Central memory CD8-positive, alpha-beta T cell (primary cell): ENCODE results near the gene SPATA12.

ENCODE experiments used
- ATAC-seq: fragments of 150-1000 bp; cut with Tn5 transposase; replicated peaks from 2 replicates; pipeline ENCODE4 v1.10.0; 2022; ENCODE audit warnings: mild to moderate bottlenecking, moderate FRiP score, moderate number of reproducible peaks; ENCODE audit not compliant: poor library complexity, severe bottlenecking; ENCODE audit errors: extremely low read depth
- DNase-seq, 2 donors: peaks; one replicate each; pipeline ENCODE4 v3.0.0; 2021; ENCODE audit warnings: low spot score in 2 of 2
- H3K27ac Mint-ChIP-seq: one replicate; pipeline ENCODE4 v1.8.0; 2022; ENCODE audit warnings: low read depth, mild to moderate bottlenecking, moderate library complexity, mixed read lengths
- H3K27me3 Mint-ChIP-seq: one replicate; pipeline ENCODE4 v1.8.0; 2022; ENCODE audit warnings: mixed read lengths
- H3K36me3 Mint-ChIP-seq: one replicate; pipeline ENCODE4 v1.8.0; 2022; ENCODE audit warnings: mild to moderate bottlenecking, moderate library complexity, mixed read lengths; ENCODE audit not compliant: insufficient read depth
- H3K4me1 Mint-ChIP-seq: one replicate; pipeline ENCODE4 v1.8.0; 2022; ENCODE audit warnings: mixed read lengths
- H3K4me3 Mint-ChIP-seq: one replicate; pipeline ENCODE4 v1.8.0; 2022; ENCODE audit warnings: mild to moderate bottlenecking, moderate library complexity, mixed read lengths
- H3K9me3 Mint-ChIP-seq: one replicate; pipeline ENCODE4 v1.8.0; 2022; ENCODE audit warnings: mixed read lengths

Gene SPATA12, protein sequence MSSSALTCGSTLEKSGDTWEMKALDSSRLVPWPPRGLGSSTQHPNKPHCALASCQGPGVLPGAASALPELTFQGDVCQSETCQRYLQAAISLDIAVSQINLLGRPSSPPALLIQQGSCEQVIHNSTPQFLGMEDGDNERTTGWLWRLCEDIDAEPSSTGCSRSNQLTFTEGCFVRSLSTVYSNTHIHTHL

DNA sequence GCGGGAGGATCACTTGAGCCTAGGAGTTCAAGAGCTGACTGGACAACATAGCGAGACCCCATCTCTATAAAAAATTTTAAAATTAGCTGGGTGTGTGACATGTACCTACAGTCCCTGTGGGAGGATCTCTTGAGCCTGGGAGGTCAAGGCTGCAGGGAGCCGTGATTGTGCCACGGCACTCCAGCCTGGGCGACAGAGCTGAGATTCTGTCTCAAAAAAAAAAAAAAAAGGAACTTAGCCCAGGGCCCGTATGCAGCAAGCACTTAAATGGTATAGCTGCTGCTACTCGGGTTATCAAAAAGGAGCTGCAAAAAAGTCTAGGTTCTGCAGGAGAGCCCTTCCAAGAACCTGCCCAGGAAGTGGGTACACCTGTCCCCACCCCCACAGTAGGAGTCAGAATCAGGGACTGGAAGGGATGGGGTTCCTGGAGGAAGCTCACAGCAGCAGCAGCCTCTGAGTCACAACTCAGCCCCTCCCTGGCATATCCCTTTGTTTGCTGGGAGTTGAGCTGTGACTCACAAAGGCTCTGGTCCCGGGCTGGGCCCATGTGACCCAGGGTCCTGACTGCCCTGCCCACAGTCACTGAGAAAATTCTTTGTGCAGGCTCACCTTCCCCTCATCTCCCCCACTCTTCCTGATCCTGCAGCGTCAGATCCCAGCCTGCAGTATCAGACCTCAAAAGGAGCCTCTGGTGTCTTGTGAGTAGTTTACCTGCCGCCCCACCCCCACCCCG lies at the start of gene SPATA12:
TSS of gene SPATA12 (plus strand) at position 576 of the 733 bp plus-strand sequence. CDS start 13,031 bp downstream, outside the sequence.
- Mint-ChIP-seq H3K4me1 (no peaks in the 10 kb centered on the region), H3K36me3 (no peaks in the 10 kb centered on the region), H3K9me3 (no peaks in the 10 kb centered on the region), H3K27ac (no peak within 1 kb of the TSS), H3K4me3 (no peak within 1 kb of the TSS), H3K27me3 (peaks cover 47% of the 10 kb centered on the region)
- DNase-seq (no peak), ATAC-seq (no peak)

DNA sequence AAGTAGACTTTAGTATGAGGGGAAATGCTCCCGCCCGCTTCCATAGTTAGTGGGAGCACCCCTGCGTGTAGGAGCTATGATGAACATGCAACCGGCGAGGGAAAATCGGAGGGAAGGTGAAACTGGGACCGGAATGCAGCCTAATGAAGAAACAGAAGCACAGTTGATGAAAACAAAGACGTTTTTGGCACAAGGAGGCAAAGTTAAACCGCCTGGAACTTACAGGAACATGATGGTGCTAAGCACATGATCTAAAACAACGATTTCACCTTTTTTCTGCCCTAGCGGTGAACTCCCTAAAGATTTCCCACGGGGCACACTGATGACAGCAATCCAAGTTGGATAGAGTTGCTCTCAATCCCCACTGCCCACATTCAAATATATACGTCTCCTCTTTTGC lies 49.4 kb upstream of the SPATA12 start:
- Mint-ChIP-seq H3K27me3 (peaks cover 17% of the 10 kb centered on the region), H3K4me3 (no peak overlapping the region), H3K27ac (no peak overlapping the region), H3K4me1 (no peaks in the 10 kb centered on the region), H3K9me3 (no peaks in the 10 kb centered on the region), H3K36me3 (peaks cover 1% of the 10 kb centered on the region)
- ATAC-seq = no peak
- DNase-seq = no peak

DNA sequence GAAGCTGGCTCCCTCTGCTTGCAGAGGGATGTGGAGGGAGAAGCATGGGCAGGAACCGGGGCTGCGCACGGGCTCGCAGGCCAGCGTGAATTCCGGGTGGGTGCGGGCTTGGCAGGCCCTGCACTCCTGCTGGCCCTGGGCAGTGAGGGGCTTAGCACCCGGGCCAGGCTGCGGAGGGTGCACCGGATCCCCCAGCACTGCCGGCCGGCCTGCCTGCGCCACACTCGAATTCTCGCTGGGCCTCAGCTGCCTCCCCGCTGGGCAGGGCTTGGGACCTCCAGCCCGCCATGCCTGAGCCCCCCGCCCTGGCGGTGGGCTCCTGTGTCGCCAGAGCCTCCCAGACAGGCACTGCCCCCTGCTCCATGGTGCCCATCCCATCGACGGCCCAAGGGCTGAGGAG lies 47.6 kb upstream of the SPATA12 start:
- Mint-ChIP-seq H3K36me3 (peaks cover 1% of the 10 kb centered on the region), H3K9me3 (no peaks in the 10 kb centered on the region), H3K27me3 (peaks cover 24% of the 10 kb centered on the region), H3K4me1 (no peaks in the 10 kb centered on the region), H3K27ac (no peak overlapping the region), H3K4me3 (no peak overlapping the region)
- DNase-seq (no peak), ATAC-seq (no peak)

DNA sequence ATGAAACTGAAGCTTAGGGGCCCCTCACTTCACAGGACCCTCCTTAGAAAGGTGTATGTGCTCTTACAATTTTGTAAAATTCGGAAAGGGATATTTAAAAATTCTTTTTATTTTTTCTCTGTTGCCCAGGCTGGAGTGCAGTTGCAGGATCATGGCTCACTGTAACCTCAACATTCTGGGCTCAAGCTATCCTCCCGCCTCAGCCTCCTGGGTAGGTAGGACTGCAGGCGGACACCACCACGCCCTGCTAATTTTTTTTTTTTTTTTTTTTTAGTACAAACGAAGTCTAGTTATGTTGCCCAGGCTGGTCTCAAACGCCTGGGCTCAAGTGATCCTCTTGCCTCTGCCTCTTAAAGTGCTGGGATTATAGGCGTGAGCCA lies 45.1 kb upstream of the SPATA12 start:
- no peak for DNase-seq
- no peak for ATAC-seq
- Mint-ChIP-seq H3K27me3 (peaks cover 24% of the 10 kb centered on the region), H3K4me1 (no peaks in the 10 kb centered on the region), H3K9me3 (no peaks in the 10 kb centered on the region), H3K36me3 (peaks cover 1% of the 10 kb centered on the region), H3K4me3 (no peak overlapping the region), H3K27ac (no peak overlapping the region)

DNA sequence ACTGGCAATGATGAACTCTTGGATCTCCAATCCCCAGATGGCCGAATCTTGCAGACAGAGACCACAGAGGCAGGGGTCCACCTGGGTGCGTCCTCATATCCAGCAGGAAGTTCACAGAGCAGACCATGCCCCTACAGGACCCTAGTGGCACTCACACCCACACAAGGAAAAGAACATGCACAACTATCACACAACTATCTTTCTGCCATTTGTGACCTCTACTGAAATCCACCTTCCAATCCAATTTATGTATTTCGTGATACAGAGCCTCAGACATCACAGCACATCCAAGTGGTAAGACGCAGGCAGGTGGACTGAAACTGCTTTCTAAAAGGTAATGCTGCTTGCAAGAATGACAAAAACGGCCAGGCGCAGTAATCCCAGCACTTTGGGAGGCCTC lies 44.6 kb upstream of the SPATA12 start:
- ATAC-seq (no peak), DNase-seq (no peak)
- no peak overlapping the region for H3K27ac Mint-ChIP-seq

DNA sequence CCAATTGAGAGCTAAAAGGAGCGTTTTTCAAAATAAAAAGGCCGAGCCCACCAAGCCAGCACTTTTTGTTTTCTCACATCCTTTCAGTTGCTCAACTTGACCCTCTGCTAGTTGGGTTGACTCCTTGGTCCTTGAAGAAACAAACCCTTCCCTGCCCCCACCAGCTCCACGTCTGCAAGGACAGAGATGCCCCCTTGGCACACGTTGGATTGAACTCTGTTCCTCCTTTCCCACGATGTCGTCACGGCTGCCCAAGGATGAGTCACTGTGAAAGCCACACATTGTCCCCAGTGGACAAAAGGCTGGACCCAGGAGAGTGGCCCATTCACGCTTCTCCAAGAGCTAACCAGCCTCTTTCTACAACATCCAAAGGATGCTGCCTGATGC lies 43.0 kb upstream of the SPATA12 start:
- ATAC-seq (no peak), DNase-seq (no peak)
- Mint-ChIP-seq H3K27me3 (peaks cover 24% of the 10 kb centered on the region), H3K4me1 (no peaks in the 10 kb centered on the region), H3K36me3 (peaks cover 1% of the 10 kb centered on the region), H3K9me3 (no peaks in the 10 kb centered on the region), H3K4me3 (no peak overlapping the region), H3K27ac (no peak overlapping the region)

More for the DNA sequence above, 44.6 kb upstream of the SPATA12 start:
- no peaks in the 10 kb centered on the region for H3K9me3 Mint-ChIP-seq
- H3K27me3 Mint-ChIP-seq = peaks cover 24% of the 10 kb centered on the region
- no peak overlapping the region for H3K4me3 Mint-ChIP-seq
- no peaks in the 10 kb centered on the region for H3K4me1 Mint-ChIP-seq
- H3K36me3 Mint-ChIP-seq = peaks cover 1% of the 10 kb centered on the region

DNA sequence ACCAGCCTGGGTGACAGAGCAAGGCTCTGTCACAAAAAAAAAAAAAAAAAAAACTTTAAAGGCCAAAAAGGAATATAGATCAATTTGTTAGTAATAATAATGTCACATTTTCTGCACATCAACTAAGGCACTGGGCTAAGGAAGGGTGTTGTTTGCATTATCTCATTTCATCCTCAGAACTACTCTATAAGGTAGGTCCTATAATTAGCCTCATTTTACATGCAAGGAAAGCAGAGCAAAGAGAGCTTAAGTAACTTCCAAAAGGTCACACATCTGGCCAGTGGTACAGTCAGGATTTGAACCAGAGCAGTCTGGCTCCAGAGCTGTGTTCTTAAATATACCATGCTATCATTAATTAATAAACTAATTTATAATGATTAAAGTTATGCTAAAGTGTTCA lies 42.2 kb upstream of the SPATA12 start:
- Mint-ChIP-seq H3K4me1 (no peaks in the 10 kb centered on the region), H3K9me3 (no peaks in the 10 kb centered on the region), H3K27ac (no peak overlapping the region), H3K36me3 (peaks cover 1% of the 10 kb centered on the region), H3K27me3 (peaks cover 29% of the 10 kb centered on the region), H3K4me3 (no peak overlapping the region)
- ATAC-seq = no peak
- DNase-seq = no peak

DNA sequence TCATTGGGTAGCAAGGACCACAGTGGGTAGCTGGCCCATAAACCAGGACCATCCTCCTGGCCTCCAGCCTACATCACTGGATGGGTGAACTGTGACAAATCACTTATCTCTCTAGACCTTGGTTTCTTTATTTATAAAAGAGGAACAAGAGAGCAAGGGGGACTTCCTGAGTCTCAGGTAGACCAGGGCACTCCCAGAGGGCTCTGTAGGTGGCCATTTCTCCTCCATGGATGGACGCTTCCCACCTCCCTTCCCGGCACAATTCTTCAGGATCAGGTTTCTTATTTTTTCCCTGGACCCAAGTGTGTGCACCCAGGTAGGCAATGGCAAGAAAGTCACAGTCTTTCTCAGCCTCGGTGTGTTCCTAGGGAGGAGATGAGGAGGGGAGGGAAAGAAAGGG lies 41.4 kb upstream of the SPATA12 start:
- Mint-ChIP-seq H3K27ac (no peak overlapping the region), H3K4me3 (no peak overlapping the region), H3K9me3 (no peaks in the 10 kb centered on the region), H3K36me3 (peaks cover 1% of the 10 kb centered on the region), H3K27me3 (peaks cover 37% of the 10 kb centered on the region), H3K4me1 (no peaks in the 10 kb centered on the region)
- no peak for DNase-seq
- no peak for ATAC-seq

DNA sequence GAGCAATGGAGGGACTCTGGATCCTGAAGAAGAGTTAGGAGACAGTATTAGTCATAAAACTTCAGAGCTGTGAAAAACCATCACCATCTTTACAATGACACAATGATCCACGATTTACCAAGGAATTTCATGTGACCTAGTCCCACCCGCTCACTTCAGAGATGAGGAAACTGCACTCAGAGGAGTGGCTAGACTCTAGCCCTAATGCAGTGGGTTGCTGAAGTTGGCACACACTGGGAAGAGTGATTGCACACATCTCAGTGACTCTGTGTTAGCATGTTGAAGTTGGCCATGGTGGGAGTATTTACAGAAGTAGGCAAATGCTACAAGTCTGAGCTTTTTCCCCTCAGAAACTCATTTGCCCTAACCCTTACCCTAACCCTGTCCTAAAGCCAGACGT lies 35.2 kb upstream of the SPATA12 start:
- DNase-seq (no peak), ATAC-seq (no peak)
- Mint-ChIP-seq H3K27me3 (peaks cover 28% of the 10 kb centered on the region), H3K4me1 (no peaks in the 10 kb centered on the region), H3K36me3 (no peaks in the 10 kb centered on the region), H3K4me3 (no peak overlapping the region), H3K9me3 (no peaks in the 10 kb centered on the region), H3K27ac (no peak overlapping the region)

DNA sequence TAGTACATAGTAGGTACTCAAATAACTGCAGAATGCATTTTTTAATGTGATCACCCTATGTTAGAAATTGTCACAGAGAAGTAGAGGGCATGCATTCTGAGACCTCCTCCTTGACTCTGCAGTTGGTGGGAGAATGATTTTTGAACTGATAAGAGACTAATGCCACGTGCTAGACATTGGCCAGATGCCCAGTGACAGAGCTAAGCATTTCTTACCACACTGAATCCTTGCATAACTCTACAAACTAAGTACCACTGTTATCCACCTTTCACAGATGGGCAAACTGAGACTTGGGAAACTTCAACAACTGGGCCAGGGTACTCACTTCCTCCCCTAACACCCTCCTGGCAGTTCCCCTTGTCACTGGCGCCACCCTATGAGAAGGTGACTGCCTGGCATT lies 33.5 kb upstream of the SPATA12 start:
- H3K36me3 Mint-ChIP-seq = no peaks in the 10 kb centered on the region
- no peaks in the 10 kb centered on the region for H3K9me3 Mint-ChIP-seq
- no peaks in the 10 kb centered on the region for H3K4me1 Mint-ChIP-seq
- no peak for ATAC-seq
- H3K27ac Mint-ChIP-seq = no peak overlapping the region
- DNase-seq = no peak
- H3K27me3 Mint-ChIP-seq = peaks cover 28% of the 10 kb centered on the region
- no peak overlapping the region for H3K4me3 Mint-ChIP-seq

DNA sequence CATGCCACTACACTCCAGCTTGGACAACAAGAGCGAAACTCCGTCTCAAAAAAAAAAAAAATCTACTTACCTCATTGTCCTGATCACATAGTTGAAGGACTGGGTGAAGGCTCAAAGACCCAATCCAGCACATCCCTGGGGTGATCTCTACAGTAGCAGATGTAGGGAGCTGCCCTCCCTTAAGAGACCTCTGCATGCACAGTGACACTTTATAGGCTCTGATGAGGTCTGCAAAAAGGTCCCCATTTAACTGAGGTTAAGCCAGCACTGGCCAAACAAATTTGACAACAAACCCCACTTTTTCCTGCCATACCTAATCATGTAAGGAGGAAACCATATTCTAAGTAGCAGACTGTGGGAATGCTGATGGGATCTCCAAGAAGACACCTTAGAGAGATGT lies 31.1 kb upstream of the SPATA12 start:
- no peak for ATAC-seq
- H3K9me3 Mint-ChIP-seq = no peaks in the 10 kb centered on the region
- H3K27ac Mint-ChIP-seq = no peak overlapping the region

DNA sequence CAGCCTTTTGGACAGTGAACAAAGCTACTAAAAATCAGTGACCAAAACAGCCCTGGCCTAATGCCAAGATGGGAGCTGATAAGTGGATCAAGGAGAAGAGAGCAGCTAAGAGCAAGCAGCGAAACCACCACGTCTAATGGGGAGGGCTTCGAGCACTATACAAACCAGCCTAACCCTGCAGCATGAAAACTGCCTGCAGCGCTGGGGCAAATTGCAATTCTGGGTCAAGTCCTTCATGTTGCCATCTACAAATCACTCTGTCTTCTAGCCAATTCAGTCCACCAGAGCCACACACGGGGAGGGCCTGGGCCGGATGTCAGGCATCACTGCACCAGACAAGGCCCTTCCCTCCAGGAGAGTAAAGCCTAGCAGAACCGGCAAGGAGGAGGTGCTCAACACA lies 30.5 kb upstream of the SPATA12 start:
- no peaks in the 10 kb centered on the region for H3K4me1 Mint-ChIP-seq
- no peaks in the 10 kb centered on the region for H3K9me3 Mint-ChIP-seq
- peaks cover 19% of the 10 kb centered on the region for H3K27me3 Mint-ChIP-seq
- H3K27ac Mint-ChIP-seq = no peak overlapping the region
- DNase-seq (no peak), ATAC-seq (no peak)
- no peaks in the 10 kb centered on the region for H3K36me3 Mint-ChIP-seq
- H3K4me3 Mint-ChIP-seq = no peak overlapping the region

More for the DNA sequence above, 31.1 kb upstream of the SPATA12 start:
- H3K36me3 Mint-ChIP-seq = no peaks in the 10 kb centered on the region
- H3K4me1 Mint-ChIP-seq = no peaks in the 10 kb centered on the region
- H3K4me3 Mint-ChIP-seq = no peak overlapping the region
- peaks cover 24% of the 10 kb centered on the region for H3K27me3 Mint-ChIP-seq
- no peak for DNase-seq

DNA sequence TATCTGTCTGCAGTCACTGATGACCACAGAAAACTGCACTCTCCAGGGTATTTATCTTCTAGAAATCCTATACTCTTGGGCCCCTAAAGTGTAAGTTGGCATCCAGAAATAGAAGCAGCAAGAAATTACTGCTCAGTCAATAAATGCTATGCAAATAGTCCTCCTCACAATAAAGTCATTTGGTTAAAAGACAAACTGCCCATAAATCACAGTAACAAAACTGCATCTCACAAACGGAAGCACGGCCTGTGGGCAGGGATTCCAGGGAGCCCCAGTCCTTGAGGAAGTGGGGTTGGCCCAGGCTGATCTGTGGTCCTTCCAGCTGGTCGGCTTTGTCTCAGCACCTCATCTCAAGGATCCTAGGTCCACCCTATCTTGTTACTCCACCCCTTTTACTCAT lies 29.7 kb upstream of the SPATA12 start:
- Mint-ChIP-seq H3K9me3 (no peaks in the 10 kb centered on the region), H3K4me3 (no peak overlapping the region), H3K27me3 (peaks cover 12% of the 10 kb centered on the region), H3K27ac (no peak overlapping the region), H3K36me3 (no peaks in the 10 kb centered on the region), H3K4me1 (no peaks in the 10 kb centered on the region)
- DNase-seq (no peak), ATAC-seq (no peak)
